ENCODE data around the gene SUPT5H.

SUPT5H gene

GRCh38 chr19:39496063-39496462 is 50.7 kb downstream of the SUPT5H start:
- no peak for DNase-seq (ENCODE audit: low read depth in 2 of 2)

GRCh38 chr19:39497701-39497995 is 52.3 kb downstream of the SUPT5H start:
- DNase-seq (ENCODE audit: low read depth in 2 of 2) = no peak

DNA sequence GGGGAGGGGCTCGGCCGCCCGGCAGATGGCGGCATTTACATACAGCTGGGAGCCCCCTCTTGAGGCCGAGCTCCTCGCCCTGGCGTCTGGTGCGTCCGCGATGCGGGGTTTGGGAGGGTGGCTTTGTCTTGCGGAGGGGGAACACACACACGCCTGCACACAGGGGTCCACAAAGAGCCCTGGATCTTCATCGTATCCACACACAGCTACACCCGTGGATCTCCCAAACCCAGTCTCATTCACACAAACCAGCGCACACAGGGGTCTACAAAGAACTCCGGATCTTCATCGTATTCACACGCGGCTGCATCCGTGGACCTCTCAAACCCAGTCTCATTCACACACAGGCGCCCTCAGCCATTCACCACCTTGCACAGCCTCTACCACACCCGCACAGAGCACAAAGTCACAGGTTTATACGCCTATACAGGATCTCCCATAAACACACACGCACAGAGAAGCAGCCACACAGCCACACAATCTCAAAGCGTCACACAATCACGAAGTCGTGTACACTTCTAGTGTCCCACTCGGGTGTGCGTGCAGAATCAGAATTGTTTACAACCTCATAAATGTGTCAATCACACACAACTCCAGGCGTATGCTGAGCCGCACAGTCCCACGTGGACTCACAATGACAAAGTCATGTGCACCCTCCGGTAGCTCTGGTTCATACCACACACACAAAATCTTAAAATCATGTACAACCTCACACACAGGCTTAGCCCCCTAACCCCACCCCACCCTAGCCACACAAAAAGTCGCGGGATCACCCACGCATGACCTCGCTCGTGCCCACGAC is 52.8 kb downstream of the SUPT5H start:
- DNase-seq (ENCODE audit: low read depth in 2 of 2) = no peak

DNA sequence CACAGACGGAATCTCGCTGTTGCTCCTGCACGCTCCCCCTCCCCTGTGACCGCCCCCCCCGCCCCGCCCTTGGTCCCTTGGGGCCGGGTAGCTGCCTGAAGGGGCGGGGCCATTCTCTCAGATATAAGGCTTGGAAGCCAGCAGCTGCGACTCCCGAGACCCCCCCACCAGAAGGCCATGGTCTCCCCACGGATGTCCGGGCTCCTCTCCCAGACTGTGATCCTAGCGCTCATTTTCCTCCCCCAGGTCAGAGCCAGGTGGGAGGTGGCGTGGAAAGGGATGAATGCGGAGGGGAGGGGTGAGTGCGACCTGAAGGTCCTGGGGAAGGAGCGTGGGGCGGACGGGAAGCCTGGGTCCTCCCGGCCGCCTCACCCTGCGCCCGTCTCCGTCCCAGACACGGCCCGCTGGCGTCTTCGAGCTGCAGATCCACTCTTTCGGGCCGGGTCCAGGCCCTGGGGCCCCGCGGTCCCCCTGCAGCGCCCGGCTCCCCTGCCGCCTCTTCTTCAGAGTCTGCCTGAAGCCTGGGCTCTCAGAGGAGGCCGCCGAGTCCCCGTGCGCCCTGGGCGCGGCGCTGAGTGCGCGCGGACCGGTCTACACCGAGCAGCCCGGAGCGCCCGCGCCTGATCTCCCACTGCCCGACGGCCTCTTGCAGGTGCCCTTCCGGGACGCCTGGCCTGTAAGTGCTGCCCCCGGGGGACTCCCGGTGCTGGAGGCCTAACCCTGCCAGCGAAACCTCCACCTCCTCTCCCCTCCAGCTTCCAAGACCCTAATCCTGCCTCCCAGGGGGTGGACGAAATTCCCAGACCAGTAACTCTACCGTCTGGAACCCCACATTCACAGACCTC is 53.6 kb downstream of the SUPT5H start, which contains the start of gene DLL3:
DLL3 (plus strand) TSS at position 150 of the 845 bp plus-strand sequence; CDS start at position 178, 28 bp downstream.
- DNase-seq (ENCODE audit: low read depth in 2 of 2) = no peak

DNA sequence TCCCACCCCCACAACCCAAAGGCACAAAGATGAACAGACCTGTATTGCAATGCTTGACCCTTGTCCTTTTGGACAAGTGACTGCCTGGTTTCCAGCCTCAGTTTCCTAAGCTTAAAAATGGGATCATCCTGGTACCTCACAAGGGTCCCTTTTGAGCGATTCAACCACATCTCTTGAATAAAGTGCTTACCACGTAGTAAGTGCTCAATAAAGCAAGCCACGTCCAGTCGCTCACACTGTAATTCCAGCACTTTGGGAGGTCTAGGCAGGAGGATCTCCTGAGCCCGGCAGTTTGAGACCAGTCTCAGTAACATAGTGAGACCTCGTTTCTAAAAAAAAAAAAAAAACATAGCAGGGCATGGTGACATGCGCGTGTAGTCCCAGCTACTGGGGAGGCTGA is 54.5 kb downstream of the SUPT5H start:
- no peak for DNase-seq (ENCODE audit: low read depth in 2 of 2)

DNA sequence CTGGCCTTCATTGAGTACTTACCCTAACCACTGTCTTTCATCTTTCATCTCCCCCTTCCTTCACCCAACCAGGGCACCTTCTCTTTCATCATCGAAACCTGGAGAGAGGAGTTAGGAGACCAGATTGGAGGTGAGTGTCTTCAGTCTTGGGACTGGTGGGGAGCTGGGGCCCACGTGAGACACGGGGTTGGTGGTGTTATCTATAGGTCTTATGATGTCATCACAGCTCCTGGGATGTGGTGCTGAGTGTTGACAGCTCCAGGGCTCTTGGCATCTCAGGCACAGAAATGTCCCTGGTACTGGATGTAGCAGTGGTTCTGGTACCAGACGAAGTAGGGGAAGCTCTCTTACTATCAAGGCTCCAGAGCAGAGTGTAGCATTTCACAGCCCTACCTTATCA is 55.2 kb downstream of the SUPT5H start:
- no peak for DNase-seq (ENCODE audit: low read depth in 2 of 2)

DNA sequence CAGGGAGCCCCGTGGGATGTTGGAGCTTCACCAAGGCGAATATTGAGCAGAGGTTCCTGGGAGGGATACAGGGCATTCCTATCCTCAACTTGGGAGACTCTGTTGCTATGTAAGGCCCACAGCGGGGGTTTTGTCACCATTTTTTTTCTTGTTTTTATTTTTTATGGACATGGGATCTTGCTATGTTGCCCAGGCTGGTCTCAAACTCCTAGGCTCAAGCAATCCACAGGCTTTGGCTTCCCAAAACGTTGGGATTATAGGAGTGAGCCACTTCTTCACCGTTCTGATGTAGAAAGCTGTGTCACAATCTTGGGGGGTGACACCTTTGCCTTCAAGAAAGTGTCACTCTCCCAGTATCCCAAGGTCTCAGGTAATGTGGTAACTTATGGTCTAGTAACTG is 56.0 kb downstream of the SUPT5H start:
- DNase-seq (ENCODE audit: low read depth in 2 of 2) = no peak

- peak; percentile 34 to 64 for DNase-seq (ENCODE audit: low read depth in 2 of 2)
Observed at GRCh38 chr19:39502640-39503417, 57.4 kb downstream of the SUPT5H start.

DNA sequence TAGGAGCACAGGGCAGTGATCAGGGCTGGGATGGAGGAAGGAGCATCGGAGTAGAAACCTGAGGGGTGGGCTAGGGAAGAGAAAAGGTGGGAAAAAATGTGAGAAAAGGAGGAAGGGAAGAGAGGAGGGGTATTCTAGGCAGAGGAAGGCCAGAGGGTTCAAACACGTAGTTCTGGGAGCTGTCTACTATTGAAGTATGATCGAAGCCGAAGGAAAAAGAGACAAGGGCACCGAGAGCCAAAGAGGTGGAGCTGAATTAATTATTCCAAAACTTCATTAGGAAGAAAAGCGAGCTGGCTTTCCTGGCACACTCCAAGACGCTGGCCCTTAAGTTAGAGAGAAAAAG is 61.2 kb downstream of the SUPT5H start:
- DNase-seq (ENCODE audit: low read depth in 2 of 2) = no peak

GRCh38 chr19:39506944-39507714 is 61.7 kb downstream of the SUPT5H start:
- DNase-seq (ENCODE audit: low read depth in 2 of 2) = peak in 1 of 2 donors; percentile 49

GRCh38 chr19:39507715-39508364 is 62.5 kb downstream of the SUPT5H start:
- no peak for DNase-seq (ENCODE audit: low read depth in 2 of 2)

DNA sequence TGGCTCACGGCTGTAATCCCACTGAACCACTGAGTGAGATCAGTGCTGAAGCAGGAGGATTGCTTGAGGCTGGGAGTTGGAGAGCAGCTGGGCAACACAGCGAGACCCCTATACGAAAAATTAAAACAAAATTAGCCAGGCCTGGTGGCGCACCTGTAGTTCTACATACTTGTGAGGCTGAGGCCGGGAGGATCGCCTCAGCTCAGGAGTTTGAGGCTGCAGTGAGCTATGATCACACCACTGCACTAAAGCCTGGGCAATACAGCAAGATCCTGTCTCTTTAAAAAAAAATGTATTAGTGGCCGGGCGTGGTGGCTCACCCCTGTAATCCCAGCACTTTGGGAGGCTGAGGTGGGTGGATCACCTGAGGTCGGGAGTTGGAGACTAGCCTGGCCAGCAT is 63.2 kb downstream of the SUPT5H start:
- DNase-seq (ENCODE audit: low read depth in 2 of 2) = no peak

DNA sequence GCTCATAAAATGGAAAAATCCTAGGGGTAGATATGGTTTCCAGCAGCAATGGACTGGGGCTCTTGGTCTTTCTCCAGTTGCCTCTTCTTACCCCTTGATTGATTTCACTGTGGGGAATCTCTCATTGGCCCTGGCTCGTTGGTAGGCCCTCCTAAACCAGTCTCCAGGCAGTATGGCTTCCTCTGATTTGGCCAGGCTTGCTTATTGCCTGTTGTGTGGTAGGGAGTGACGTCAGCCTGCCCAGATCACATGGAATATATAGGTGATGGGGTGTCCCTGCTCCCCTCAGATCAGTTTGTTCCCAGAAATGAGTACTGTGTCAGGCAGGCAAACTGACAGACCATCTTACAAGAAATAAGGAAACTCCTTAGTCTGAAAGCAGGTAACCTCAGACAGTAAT is 63.9 kb downstream of the SUPT5H start:
- no peak for DNase-seq (ENCODE audit: low read depth in 2 of 2)

DNA sequence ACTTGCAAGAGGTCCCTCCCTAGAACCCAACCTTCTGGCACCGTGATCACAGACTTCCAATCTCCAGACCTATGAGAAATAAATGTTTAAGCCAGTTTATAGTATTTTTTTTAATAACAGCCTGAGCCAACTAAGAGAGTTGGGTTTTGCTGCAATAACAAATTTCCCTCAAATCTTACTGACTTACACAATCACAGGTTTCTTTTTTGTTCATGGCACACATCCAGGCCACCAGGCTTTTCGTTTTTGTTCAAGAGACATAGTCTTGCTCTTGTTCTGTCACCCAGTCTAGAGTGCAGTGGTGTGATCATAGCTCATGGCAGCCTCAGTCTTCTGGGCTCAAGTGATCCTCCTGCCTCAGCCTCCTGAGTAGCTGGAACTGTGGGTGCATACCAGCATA is 67.6 kb downstream of the SUPT5H start:
- no peak for DNase-seq (ENCODE audit: low read depth in 2 of 2)

DNA sequence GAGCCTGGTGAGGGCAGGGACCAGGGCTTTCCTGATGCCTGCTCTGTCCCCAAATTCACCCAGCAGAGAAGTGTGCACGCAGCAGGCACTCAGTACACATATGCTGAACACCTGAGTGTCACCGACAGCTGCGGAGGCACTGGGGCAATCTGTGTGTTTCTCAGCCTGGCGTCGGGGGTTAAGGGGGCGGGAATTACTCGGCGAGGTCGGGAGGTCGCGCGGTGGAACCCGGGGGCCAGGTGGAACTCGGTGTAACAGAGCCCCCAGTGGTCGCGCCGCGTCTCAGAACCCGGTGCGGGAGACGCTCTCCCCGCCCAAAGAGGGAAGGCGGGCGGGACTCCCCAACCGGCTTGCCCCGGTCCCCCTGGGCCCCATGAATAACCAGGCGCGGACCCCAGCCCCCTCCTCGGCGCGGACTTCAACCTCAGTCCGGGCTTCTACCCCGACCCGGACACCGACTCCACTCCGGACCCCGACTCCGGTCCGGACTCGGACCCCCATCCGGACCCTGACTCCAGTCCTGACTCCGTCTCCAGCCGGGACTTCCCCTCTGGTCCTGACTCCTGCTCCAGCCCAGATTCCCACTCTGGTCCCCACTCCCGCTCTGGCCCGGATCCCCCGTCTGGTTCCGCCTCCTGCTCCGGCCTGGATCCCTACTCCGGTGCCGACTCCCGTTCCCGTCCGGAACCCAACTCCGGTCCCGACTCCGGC is 69.6 kb downstream of the SUPT5H start, which contains the start of gene SELENOV:
SELENOV (plus strand) TSS at position 300 of the 711 bp plus-strand sequence; CDS start at position 374, 74 bp downstream.
- no peak for DNase-seq (ENCODE audit: low read depth in 2 of 2)

- DNase-seq (ENCODE audit: low read depth in 2 of 2) = no peak
Observed at GRCh38 chr19:39515551-39516191, 70.3 kb downstream of the SUPT5H start.

GRCh38 chr19:39516270-39516669 is 70.9 kb downstream of the SUPT5H start:
- no peak for DNase-seq (ENCODE audit: low read depth in 2 of 2)

DNA sequence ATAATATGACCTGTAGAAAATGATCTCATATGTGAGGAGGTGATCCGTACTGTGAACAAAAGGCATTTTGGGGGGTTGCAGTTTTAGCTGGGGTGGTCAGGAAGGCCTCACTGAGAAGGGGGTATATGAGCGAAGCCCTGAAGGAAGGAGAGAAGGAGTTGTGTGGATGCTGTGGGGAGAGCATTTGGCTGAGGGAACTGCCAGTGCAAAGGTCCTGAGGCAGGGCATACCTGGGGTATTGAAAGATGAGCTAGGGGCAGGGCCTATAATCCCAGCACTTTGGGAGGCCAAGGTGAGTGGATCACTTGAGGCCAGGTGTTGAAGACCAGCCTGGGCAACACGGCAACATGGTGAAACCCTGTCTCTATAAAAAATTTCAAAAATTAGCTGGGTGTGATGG is 72.0 kb downstream of the SUPT5H start:
- DNase-seq (ENCODE audit: low read depth in 2 of 2) = no peak

DNA sequence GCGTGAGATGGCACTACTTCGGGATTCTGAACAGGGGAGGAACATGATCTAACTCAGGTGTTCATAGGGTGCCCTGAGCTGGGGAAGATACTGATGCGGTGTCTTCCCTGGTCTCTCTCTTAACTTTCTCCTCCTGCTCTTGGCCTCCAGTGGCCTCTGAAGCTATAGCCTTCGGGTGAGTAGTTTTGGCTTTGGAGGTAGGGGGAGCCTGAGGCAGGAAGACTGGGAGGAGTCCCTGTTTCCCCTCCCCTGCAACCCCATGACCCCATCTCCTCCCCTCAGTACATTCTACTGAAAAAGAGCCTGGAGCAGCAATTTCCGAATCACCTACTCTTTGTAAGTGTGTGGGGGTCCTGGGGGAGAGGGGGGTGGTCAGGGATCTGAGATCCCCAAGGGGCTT is 73.1 kb downstream of the SUPT5H start:
- no peak for DNase-seq (ENCODE audit: low read depth in 2 of 2)

GRCh38 chr19:39518975-39519374 is 73.6 kb downstream of the SUPT5H start:
- DNase-seq (ENCODE audit: low read depth in 2 of 2) = no peak
